Body of pancreas (tissue), 4 donors: ENCODE results near the gene FAM240A.

Experiments
- CTCF ChIP-seq, 7 experiments: fragments of 450-650 bp in 4 of 7; fragments of 200-600 bp in 3 of 7; sonication (generic) in 3 of 7; IDR thresholded peaks; one replicate each; pipeline ENCODE4 v1.5.1; 2016 to 2019; ENCODE audit warnings: antibody characterized with exemption in 7 of 7
- POLR2A ChIP-seq, 3 donors: fragments of 450-650 bp; IDR thresholded peaks; one replicate each; pipeline ENCODE4 v1.6.1; 2016; ENCODE audit warnings: antibody characterized with exemption in 3 of 3, mild to moderate bottlenecking in 2 of 3

- TF ChIP-seq POLR2A (IDR thresholded peaks at IDR 0.05) (no peak), CTCF (IDR thresholded peaks at IDR 0.05) (no peak)
Measured at GRCh38 chr3:46664971-46665762, 52.8 kb downstream of the FAM240A start.
